Peyer's patch (tissue), 4 donors: ENCODE results near the gene TMEM52. TPM values are rescaled to one million over a fixed set of nuclear protein-coding genes. Genes with fewer than 3 reads are reported as not detected.
A peak's percentile ranks its signal among the peaks of the same experiment; 100 is the strongest.

Experiments used
- DNase-seq, 3 donors: peaks; one replicate each; pipeline ENCODE4 v3.0.0-alpha.2; 2017 to 2019
- H3K27ac ChIP-seq, 4 donors: fragments of 200-600 bp; sonication (generic); one replicate each; pipeline ENCODE4 v1.5.1; 2016 to 2019
- H3K27me3 ChIP-seq, 2 donors: fragments of 200-600 bp; sonication (generic); one replicate each; pipeline ENCODE4 v1.5.1; 2019
- H3K36me3 ChIP-seq, 3 donors: fragments of 200-600 bp; sonication (generic); one replicate each; pipeline ENCODE4 v1.5.1; 2016 to 2019
- H3K4me1 ChIP-seq, 4 donors: fragments of 200-600 bp; sonication (generic); one replicate each; pipeline ENCODE4 v1.5.1; 2016 to 2019
- H3K4me3 ChIP-seq, 4 donors: fragments of 200-600 bp; sonication (generic); 1 replicate in 3 of 4; 2 replicates in 1 of 4; pipeline ENCODE4 v1.5.1; 2016 to 2019; ENCODE audit warnings: mild to moderate bottlenecking in 1 of 4
- H3K9me3 ChIP-seq, 4 donors: fragments of 200-600 bp; sonication (generic); one replicate each; pipeline ENCODE4 v1.5.1; 2016 to 2019; ENCODE audit warnings: mild to moderate bottlenecking in 1 of 4
- POLR2A ChIP-seq, 2 donors: fragments of 450-650 bp; IDR thresholded peaks; one replicate each; pipeline ENCODE4 v1.5.1; 2017; ENCODE audit warnings: antibody characterized with exemption in 2 of 2, mild to moderate bottlenecking in 2 of 2, moderate library complexity in 2 of 2
- total RNA-seq, 4 donors: library from RNA; depleted of rRNA; stranded (reverse); fragments of >200 nt; gene quantifications; one replicate each; pipeline ENCODE4 v1.1.0, GENCODE V29; 2016
- TF ChIP-seq, protein P1 (sequence below), 6 experiments: fragments of 450-650 bp in 4 of 6; fragments of 200-600 bp in 2 of 6; sonication (generic) in 1 of 6; IDR thresholded peaks; one replicate each; pipeline ENCODE4 v1.5.1; 2017 to 2019; ENCODE audit warnings: antibody characterized with exemption in 6 of 6, mild to moderate bottlenecking in 3 of 6, moderate library complexity in 1 of 6

The TMEM52 gene
- total RNA-seq, 4 donors from 2014 or later: 2.2 to 11.6 (median 6.4) TPM

DNA sequence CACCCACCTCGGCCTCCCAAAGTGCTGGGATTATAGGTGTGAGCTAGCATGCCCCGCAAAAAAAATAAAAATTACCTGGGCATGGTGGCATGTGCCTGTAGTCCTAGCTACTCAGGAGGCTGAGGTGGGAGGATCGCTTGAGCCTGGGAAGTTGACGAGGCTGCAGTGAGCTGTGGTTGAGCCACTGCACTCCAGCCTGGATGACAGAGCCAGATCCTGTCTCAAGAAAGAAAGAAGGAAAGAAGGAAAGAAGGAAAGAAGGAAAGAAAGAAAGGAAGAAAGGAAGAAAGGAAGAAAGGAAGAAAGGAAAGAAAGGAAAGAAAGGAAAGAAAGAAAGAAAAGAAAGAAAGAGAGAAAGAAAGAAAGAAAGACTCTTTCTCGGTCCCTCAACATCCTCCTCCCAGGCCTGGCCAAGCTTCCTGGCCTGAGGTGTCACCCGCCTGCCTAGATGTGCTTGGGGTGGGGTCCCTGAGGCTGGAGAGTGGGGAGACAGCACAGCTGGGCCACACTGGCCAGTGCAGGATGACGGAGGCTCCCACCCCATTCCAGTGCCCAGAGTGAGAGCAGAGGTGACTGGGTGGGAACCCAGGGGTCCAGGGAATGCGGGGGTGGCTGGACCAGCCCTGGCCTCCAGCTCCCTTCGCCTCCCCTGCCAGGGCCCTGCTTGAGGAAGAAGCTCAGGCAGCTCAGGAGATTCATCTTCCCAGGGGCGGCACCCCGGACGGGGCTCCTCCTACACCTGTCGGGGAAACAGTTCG lies 18.0 kb downstream of the TMEM52 start:
- DNase-seq: peak in 1 of 3 donors; percentile 61
- Histone ChIP-seq H3K36me3 (no peaks in the 10 kb centered on the region), H3K9me3 (no peaks in the 10 kb centered on the region), H3K4me3 (no peak overlapping the region), H3K27me3 (no peaks in the 10 kb centered on the region), H3K27ac (peak overlapping the region in 1 of 4 donors; percentile 25), H3K4me1 (peaks cover 0 to 28% (median 1%) of the 10 kb centered on the region in 4 donors)
- TF ChIP-seq, protein P1, sequence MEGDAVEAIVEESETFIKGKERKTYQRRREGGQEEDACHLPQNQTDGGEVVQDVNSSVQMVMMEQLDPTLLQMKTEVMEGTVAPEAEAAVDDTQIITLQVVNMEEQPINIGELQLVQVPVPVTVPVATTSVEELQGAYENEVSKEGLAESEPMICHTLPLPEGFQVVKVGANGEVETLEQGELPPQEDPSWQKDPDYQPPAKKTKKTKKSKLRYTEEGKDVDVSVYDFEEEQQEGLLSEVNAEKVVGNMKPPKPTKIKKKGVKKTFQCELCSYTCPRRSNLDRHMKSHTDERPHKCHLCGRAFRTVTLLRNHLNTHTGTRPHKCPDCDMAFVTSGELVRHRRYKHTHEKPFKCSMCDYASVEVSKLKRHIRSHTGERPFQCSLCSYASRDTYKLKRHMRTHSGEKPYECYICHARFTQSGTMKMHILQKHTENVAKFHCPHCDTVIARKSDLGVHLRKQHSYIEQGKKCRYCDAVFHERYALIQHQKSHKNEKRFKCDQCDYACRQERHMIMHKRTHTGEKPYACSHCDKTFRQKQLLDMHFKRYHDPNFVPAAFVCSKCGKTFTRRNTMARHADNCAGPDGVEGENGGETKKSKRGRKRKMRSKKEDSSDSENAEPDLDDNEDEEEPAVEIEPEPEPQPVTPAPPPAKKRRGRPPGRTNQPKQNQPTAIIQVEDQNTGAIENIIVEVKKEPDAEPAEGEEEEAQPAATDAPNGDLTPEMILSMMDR (IDR thresholded peaks at IDR 0.05): no peak
- no peak for TF ChIP-seq POLR2A (IDR thresholded peaks at IDR 0.05)

DNA sequence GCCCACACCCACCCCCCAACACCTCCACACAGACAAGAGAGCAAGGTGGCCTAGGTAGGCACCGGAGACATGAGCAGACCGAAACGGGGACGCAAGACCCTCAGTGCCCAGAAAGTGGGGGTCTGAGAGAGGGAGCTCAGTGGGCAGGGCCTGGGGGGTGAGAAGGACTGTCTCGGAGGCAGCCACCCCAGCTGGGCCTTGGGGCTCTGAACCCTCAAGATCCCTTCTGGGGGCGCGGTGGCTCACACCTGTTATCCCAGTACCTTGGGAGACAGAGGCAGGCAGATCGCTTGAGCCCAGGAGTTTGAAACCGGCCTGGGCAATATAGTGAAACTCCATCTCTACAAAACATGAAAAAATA lies 19.1 kb downstream of the TMEM52 start:
- no peak for DNase-seq
- no peak for TF ChIP-seq POLR2A (IDR thresholded peaks at IDR 0.05)
- TF ChIP-seq, protein P1 (IDR thresholded peaks at IDR 0.05): no peak
- no peak overlapping the region for H3K27ac ChIP-seq
- peaks cover 8 to 36% (median 11%) of the 10 kb centered on the region in 4 donors for H3K4me1 ChIP-seq
- no peaks in the 10 kb centered on the region for H3K27me3 ChIP-seq
- H3K4me3 ChIP-seq: no peak overlapping the region
- H3K9me3 ChIP-seq: no peaks in the 10 kb centered on the region
- no peaks in the 10 kb centered on the region for H3K36me3 ChIP-seq

DNA sequence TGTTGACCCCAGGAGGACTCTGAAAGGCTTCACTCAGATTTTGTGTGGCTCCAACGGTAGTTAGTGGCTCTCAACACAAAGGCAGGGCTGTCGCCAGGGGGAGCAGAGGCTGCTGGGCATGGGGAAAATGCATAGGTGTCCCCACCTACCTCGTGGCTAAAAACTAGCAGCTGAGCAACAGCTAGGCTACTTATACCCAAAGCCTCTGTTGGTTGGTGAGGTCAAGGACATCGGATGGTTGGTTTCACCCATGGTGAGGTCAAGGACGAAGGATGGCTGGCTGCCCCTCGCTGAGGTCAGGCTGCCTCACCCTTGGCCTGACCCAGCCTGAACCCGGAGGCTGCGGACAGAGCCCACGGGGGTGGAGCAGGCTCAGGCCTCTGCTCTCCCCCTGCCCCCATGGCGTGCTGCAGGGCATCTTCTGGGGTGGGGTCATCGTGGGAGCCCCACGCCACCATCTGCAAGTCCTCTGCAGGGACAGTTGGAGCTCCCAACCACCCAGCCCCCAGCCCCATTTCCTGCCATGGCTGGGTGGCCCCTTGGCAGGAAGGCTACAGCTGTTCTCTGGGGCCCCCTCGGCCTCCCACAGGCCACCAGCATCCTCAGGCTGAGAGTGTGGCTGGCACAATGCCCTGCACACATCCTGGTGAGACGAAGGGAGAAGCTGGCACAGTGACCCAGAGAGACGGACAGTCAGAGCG lies 19.7 kb downstream of the TMEM52 start:
- no peak overlapping the region for H3K4me3 ChIP-seq
- no peak for DNase-seq
- no peaks in the 10 kb centered on the region for H3K9me3 ChIP-seq
- H3K27ac ChIP-seq: no peak overlapping the region
- H3K4me1 ChIP-seq: peaks cover 8 to 40% (median 16%) of the 10 kb centered on the region in 4 donors
- TF ChIP-seq POLR2A (IDR thresholded peaks at IDR 0.05): no peak
- TF ChIP-seq, protein P1 (IDR thresholded peaks at IDR 0.05): no peak
- H3K36me3 ChIP-seq: no peaks in the 10 kb centered on the region
- no peaks in the 10 kb centered on the region for H3K27me3 ChIP-seq

DNA sequence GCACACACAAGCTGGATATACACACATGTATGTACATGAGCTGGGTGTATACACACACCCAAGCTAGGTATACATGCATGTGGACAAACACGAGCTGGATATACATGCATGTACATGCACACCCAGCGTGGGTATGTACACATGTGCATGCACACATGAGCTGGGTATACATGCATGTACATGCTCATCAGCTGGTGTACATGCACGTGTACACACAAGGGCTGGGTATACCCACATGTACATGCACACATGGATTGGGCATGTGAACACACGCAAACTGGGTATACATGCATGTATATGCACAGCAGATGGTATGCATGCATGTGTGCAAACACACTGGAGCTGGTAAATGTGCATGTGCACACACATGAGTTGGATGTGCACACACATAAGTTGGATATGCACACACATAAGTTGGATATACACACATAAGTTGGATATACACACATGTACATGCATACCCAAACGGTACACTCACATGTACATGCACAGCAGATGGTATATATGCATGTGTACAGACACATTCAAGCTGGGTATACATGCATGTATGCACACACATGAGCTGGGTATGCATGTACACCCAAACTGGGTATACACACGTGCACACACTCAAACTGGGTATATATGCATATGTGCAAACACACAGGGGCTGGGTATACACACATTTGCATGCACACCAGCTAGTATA lies 20.7 kb downstream of the TMEM52 start:
- H3K27ac ChIP-seq: no peak overlapping the region
- TF ChIP-seq, protein P1 (IDR thresholded peaks at IDR 0.05): no peak
- TF ChIP-seq POLR2A (IDR thresholded peaks at IDR 0.05): no peak
- no peak for DNase-seq
- H3K27me3 ChIP-seq: no peaks in the 10 kb centered on the region
- no peaks in the 10 kb centered on the region for H3K36me3 ChIP-seq
- H3K4me3 ChIP-seq: no peak overlapping the region
- H3K9me3 ChIP-seq: no peaks in the 10 kb centered on the region
- H3K4me1 ChIP-seq: peaks cover 8 to 48% (median 19%) of the 10 kb centered on the region in 4 donors

DNA sequence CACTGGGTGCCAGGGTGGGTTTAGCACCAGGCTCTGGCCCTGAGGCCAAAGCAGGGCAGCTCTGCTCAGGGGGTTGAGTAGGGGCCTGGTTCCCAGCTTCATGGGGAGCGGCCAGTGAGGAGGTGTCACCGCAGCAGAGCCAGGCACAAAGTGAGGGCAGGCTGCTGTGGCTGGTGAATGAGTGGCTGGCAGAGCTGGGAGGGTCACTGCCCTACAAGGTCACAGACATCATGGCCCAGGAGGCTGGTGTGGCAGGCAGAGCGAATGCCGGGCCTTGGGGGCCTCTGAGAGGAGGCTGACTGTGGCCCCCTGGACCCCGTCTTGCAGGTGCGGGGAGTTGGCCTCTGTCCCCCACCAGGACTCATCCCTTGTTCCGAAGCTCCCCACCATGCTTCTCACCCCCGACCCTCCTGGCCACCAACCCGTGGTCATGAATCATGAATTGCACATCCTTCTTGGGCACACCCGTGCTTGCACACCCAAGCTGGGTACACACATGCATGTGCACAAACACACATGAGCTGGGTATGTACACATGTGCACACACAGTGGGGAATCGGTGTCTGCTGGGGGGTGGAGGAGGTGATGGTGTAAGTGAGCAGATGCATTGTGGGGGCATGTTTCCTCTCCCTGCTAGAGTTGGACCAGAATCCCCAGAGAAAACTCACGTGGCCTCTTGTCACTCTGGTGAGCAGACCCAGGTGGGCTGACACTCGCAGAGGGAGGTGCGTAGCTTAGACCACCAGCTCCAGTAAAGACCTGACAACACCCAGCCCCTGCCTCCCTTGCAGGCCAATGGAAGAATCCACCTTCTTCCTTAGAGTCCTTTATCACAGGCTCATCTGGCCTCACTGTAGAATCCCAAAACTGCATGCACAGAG lies 23.4 kb downstream of the TMEM52 start:
- Histone ChIP-seq H3K4me1 (peaks cover 8 to 55% (median 30%) of the 10 kb centered on the region in 4 donors), H3K27ac (peak overlapping the region; percentile 17 to 99 (median 81))

More for the DNA sequence above, 23.4 kb downstream of the TMEM52 start:
- Histone ChIP-seq H3K27me3 (no peaks in the 10 kb centered on the region), H3K36me3 (no peaks in the 10 kb centered on the region), H3K4me3 (no peak overlapping the region), H3K9me3 (no peaks in the 10 kb centered on the region)
- peak in 1 of 3 donors; percentile 41 for DNase-seq
- TF ChIP-seq, protein P1 (IDR thresholded peaks at IDR 0.05): no peak
- no peak for TF ChIP-seq POLR2A (IDR thresholded peaks at IDR 0.05)
